ENCODE results near the gene PPFIA1.
A peak's percentile ranks its signal among the peaks of the same experiment; 100 is the strongest.
"Not testable (repeated sequence)": the region's sequence is repeated elsewhere in the genome, so short reads cannot be mapped to it uniquely, and the experiment has no call there.

PPFIA1 gene

DNA sequence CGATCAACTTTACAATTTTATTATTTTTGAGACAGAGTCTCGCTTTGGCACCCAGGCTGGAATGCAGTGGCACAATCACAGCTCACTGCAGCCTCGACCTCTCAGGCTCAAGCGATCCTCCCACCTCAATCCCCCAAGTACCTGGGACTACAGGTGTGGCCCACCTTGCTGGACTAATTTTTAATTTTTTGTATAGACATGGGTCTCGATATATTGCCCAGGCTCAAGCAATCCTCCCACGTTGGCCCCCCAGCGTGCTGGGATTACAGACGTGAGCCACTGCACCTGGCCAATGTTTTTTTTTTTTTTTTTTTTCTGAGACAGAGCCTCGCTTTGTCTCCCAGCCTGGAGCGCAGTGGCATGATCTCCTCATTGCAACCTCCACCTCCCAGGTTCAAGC is 2.0 kb upstream of the PPFIA1 start:
- no peak for ATAC-seq
- H3K4me1 Mint-ChIP-seq, result peaks cover 36% of the 10 kb centered on the region
- H3K36me3 Mint-ChIP-seq, result peaks cover 6% of the 10 kb centered on the region
- H3K27ac Mint-ChIP-seq, result no peak overlapping the region
- peaks cover 19% of the 10 kb centered on the region for H3K27me3 Mint-ChIP-seq
- no peaks in the 10 kb centered on the region for H3K9me3 Mint-ChIP-seq
- H3K4me3 Mint-ChIP-seq, result no peak overlapping the region

DNA sequence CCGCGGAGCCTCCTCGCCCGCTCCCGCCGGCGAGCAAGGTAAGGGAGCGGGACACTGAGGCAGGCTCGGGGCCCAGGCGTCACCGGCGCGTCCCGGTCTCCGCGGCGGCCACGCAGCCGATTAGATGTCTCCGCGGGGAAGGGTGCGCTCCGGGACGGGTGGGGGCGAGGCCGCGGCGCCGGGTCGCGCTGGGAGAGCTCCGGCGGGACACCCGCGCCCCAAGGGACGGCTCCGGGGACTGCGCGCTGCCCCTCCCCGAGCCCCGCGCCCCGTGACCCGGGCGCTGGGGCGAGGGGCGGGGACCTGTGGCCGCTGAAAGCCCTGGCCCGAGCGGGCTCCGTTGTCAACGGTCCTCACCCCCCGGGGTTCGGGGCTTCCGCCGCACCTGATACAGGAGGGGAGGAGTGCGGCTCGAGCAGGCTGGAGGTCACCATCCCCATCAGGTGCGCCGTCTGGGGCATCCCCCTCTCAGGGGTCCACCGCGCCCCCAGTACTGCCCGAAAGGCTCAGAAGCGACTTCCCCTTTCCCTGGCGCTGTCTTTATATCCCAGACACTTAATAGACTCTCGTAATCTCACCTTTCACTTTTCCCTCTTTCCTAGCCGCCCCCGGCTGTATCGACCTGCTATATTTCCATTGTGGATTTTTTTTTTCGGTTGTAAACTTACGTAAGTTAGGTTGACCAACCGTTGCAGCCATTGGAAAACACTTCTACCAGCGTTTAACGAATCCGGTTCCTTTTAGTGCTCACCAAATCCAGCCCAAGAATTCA is 573 bp downstream of the PPFIA1 start:
- H3K36me3 Mint-ChIP-seq, result peaks cover 27% of the 10 kb centered on the region
- peaks cover 12% of the 10 kb centered on the region for H3K27me3 Mint-ChIP-seq
- peaks cover 51% of the 10 kb centered on the region for H3K4me1 Mint-ChIP-seq
- peak overlapping the region; percentile 85 for H3K4me3 Mint-ChIP-seq
- H3K9me3 Mint-ChIP-seq, result no peaks in the 10 kb centered on the region
- peak; percentile 61 for ATAC-seq
- peak overlapping the region; percentile 56 for H3K27ac Mint-ChIP-seq

DNA sequence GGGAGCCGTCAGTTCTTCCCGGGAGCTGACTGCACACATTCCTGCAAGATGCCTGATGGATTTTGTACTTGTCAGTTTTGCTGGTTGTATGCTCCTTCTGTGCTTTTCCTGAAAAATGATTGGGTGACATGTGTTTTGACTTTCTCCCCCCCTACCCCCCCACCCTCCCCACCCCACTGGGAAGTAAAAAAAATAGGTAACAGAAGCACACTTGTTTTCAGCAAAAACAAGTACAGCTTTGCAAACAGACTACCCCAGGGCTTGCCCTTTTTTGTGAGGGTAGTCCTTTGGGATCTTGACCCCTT is 1.1 kb downstream of the PPFIA1 start:
- Mint-ChIP-seq H3K27me3 (peaks cover 12% of the 10 kb centered on the region), H3K36me3 (peaks cover 27% of the 10 kb centered on the region), H3K4me1 (peaks cover 55% of the 10 kb centered on the region), H3K27ac (peak overlapping the region; percentile 56), H3K9me3 (no peaks in the 10 kb centered on the region), H3K4me3 (peak overlapping the region; percentile 85)
- ATAC-seq, result no peak

DNA sequence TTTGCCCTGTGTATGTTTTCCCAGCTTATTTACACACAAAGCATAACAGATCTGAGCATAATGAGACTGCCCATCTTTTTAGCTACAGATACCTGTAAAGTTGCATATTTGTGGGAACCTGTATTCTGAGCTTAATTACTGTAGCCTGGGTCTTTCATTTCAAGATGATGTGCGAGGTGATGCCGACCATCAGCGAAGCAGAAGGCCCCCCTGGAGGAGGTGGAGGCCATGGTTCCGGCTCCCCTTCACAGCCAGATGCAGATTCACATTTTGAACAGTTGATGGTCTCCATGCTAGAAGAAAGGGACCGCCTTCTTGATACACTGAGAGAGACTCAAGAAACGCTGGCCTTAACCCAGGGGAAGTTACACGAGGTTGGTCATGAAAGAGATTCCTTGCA is 1.5 kb downstream of the PPFIA1 start:
- peaks cover 55% of the 10 kb centered on the region for H3K4me1 Mint-ChIP-seq
- peaks cover 12% of the 10 kb centered on the region for H3K27me3 Mint-ChIP-seq
- no peaks in the 10 kb centered on the region for H3K9me3 Mint-ChIP-seq
- H3K4me3 Mint-ChIP-seq, result peak overlapping the region; percentile 56
- no peak overlapping the region for H3K27ac Mint-ChIP-seq
- ATAC-seq, result no peak
- H3K36me3 Mint-ChIP-seq, result peaks cover 27% of the 10 kb centered on the region

DNA sequence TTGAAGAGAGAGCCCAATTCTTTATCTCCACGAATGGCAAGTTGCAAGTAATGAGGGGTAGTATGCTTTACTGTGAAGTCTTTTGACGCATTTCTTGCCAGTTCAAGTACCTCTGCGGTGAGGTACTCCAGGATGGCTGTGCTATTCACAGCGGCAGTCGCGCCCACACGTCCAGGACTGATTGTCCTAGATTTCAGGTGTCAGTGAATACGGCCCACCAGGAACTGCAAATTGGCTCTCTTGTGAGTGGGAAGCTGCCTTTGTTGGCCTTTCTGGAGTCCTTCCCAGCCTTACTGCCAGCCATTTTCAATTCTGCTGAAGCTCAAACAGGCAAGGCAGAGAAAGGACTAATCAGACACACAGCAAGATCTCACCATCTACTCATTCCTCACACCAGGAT is 8.5 kb downstream of the PPFIA1 start:
- H3K9me3 Mint-ChIP-seq, result no peaks in the 10 kb centered on the region
- no peaks in the 10 kb centered on the region for H3K27me3 Mint-ChIP-seq
- ATAC-seq, result no peak

DNA sequence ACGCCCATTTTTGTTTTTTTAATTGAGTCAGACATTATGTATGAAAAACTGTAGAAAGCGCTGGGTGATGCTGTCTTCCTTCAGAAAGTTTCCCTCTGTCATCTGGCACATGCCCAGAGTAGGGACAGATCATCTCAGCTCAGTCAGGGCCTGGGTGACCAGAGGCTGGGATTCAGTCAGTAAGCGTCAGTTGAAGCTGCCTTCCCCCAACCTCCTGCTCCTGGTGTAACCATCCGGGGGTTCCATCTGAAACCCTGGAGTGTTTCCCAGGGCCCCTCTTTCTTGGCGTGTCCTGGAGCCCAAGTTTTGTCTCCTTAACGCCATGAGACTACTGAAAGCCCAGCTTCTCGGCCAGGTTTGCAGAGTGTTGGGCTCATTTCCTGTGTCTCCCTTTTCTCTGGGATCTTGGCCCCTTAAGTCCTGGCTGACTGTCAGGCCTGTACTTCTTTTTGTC is 10.7 kb downstream of the PPFIA1 start:
- H3K9me3 Mint-ChIP-seq, result no peaks in the 10 kb centered on the region
- H3K4me3 Mint-ChIP-seq, result no peak overlapping the region
- peaks cover 36% of the 10 kb centered on the region for H3K4me1 Mint-ChIP-seq
- no peak overlapping the region for H3K27ac Mint-ChIP-seq
- no peaks in the 10 kb centered on the region for H3K27me3 Mint-ChIP-seq
- H3K36me3 Mint-ChIP-seq, result peaks cover 80% of the 10 kb centered on the region
- no peak for ATAC-seq

More for the DNA sequence above, 8.5 kb downstream of the PPFIA1 start:
- Mint-ChIP-seq H3K36me3 (peaks cover 77% of the 10 kb centered on the region), H3K27ac (no peak overlapping the region), H3K4me3 (no peak overlapping the region), H3K4me1 (peaks cover 57% of the 10 kb centered on the region)

DNA sequence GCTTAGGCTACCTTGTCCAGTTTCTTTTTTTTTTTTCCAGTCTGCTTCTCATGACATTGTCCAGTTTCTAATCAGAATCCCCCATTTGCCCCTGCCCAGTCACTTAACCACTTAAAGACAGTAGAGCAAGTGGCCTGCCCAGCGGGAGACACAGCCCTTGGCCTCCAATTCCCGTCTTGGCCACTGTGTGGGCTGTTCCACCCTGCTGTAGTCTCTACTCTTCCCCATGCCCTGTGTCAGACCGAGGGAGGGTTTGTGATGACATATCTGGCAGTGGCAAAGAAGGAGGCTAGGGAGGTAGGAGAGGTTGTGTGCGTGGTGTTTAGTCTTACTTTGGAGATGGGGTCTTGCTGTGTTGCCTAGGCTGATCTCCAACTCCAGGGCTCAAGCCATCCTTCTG is 11.5 kb downstream of the PPFIA1 start:
- no peak overlapping the region for H3K27ac Mint-ChIP-seq
- H3K36me3 Mint-ChIP-seq, result peaks cover 87% of the 10 kb centered on the region
- no peaks in the 10 kb centered on the region for H3K9me3 Mint-ChIP-seq
- H3K4me3 Mint-ChIP-seq, result no peak overlapping the region
- ATAC-seq, result no peak
- no peaks in the 10 kb centered on the region for H3K27me3 Mint-ChIP-seq
- peaks cover 38% of the 10 kb centered on the region for H3K4me1 Mint-ChIP-seq

DNA sequence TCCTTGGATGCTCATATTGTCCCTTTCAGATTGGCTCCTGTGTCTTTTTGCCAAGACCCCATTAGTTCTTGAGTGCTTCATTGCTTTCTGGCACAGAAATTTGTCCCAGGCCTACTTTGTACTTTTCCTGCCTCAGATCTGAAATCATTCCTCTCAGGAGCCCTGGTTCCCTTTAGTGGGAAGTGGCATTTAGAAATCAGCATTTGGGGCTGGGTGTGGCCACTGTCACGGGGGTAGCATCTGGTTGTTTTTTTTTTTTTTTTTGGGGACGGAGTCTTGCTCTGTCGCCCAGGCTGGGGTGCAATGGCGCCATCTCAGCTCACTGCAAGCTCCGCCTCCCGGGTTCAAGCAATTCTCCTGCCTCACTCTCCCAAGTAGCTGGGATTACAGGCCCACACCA is 18.2 kb downstream of the PPFIA1 start:
- H3K36me3 Mint-ChIP-seq, result peaks cover 70% of the 10 kb centered on the region
- no peak overlapping the region for H3K4me3 Mint-ChIP-seq

DNA sequence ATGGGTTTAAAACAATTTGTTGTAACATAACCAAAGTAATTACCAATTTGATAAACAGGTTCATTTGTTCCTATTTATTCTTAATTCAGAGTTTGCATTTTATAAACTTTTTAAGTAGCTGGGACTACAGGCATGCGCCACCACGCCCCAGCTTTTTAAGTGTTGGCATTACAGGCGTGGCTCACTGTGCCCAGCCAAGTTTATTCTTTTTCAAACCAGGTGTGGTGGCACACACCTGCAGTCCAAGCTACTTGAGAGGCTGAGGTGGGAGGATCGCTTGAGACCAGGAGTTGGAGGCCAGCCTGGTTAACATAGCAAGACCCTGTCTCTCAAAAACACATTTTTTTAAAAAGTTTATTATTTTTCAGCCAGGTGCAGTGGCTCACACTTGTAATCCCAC is 19.1 kb downstream of the PPFIA1 start:
- Mint-ChIP-seq H3K36me3 (peaks cover 68% of the 10 kb centered on the region), H3K27me3 (no peaks in the 10 kb centered on the region), H3K9me3 (no peaks in the 10 kb centered on the region), H3K4me3 (no peak overlapping the region), H3K4me1 (peaks cover 9% of the 10 kb centered on the region), H3K27ac (no peak overlapping the region)
- no peak for ATAC-seq

More for the DNA sequence above, 18.2 kb downstream of the PPFIA1 start:
- no peaks in the 10 kb centered on the region for H3K27me3 Mint-ChIP-seq
- no peak for ATAC-seq
- H3K9me3 Mint-ChIP-seq, result no peaks in the 10 kb centered on the region
- peaks cover 5% of the 10 kb centered on the region for H3K4me1 Mint-ChIP-seq
- no peak overlapping the region for H3K27ac Mint-ChIP-seq

DNA sequence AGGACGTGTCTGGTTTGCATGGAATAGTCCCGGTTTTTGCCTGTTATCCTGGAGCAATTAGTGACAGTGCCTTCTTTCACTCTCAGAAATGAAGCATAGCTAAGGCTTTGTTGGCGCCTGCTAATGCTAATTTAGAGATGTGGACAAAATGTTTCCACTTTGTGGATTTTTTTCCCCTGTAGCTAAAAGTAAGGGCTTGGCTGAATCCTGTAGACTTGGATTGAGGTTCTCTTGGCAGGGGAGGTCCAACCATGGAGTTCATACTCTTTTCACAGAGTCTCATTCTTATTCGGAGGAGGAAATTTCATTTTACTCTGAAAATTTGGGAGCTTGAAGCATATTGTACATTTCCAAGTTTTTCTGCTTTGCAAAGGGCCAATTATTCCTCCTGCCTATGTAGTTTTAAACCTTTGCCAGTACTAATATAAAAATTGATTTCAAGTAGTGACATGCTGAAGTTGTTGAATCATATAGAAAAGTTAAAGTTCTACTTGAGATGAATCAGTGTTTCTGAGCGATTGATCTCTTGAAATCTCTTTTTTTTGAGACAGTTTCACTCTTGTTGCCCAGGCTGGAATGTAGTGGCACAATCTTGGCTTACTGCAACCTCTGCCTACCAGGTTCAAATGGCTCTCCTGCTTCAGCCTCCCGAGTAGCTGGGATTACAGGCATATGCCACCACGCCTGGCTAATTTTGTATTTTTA is 20.0 kb downstream of the PPFIA1 start:
- peaks cover 58% of the 10 kb centered on the region for H3K36me3 Mint-ChIP-seq

DNA sequence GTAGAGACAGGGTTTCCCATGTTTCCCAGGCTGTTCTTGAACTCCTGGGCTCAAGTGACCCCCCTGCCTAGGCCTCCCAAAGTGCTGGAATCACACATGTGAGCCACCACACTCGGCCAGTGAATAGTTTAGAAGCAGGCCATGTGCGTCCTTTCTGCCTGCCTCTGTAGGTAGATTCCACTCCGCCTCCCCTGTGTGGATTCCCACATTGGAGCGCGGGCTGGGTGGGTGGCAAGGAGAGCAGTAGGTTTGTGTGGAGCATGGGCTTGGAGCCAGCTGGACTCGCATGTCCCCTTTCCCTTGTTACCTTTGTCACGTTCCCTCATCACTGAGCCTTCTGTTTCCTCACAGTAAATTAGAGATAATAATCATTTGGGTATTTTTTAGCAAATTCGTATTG is 21.7 kb downstream of the PPFIA1 start:
- no peak for ATAC-seq
- Mint-ChIP-seq H3K27me3 (no peaks in the 10 kb centered on the region), H3K4me3 (no peak overlapping the region), H3K27ac (no peak overlapping the region), H3K4me1 (peaks cover 6% of the 10 kb centered on the region), H3K9me3 (no peaks in the 10 kb centered on the region), H3K36me3 (peaks cover 48% of the 10 kb centered on the region)

More for the DNA sequence above, 20.0 kb downstream of the PPFIA1 start:
- Mint-ChIP-seq H3K9me3 (no peaks in the 10 kb centered on the region), H3K27me3 (no peaks in the 10 kb centered on the region), H3K4me1 (peaks cover 9% of the 10 kb centered on the region), H3K27ac (no peak overlapping the region), H3K4me3 (no peak overlapping the region)
- no peak for ATAC-seq

DNA sequence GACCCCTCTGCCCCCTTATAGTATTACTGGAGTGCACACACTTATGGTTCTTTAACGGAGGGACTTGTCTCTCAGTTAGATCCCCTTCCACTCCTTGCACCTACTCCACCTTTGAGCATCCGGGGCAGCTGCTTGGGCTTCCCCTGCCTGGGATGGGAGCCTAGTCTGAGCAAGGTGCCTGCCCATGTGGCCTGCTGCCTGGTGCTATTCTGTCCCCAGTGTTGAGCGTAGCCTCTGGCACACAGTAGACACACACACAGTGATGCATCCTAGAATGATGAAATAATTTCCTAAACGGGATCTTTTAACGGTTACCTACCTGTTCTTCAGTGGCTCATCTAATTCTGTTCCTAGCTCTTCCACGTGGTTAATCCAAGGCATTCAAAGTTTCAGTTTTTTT is 22.4 kb downstream of the PPFIA1 start:
- no peak overlapping the region for H3K4me3 Mint-ChIP-seq
- H3K27me3 Mint-ChIP-seq, result no peaks in the 10 kb centered on the region
- H3K4me1 Mint-ChIP-seq, result peaks cover 9% of the 10 kb centered on the region
- H3K36me3 Mint-ChIP-seq, result peaks cover 48% of the 10 kb centered on the region
- no peaks in the 10 kb centered on the region for H3K9me3 Mint-ChIP-seq
- no peak for ATAC-seq
- no peak overlapping the region for H3K27ac Mint-ChIP-seq

DNA sequence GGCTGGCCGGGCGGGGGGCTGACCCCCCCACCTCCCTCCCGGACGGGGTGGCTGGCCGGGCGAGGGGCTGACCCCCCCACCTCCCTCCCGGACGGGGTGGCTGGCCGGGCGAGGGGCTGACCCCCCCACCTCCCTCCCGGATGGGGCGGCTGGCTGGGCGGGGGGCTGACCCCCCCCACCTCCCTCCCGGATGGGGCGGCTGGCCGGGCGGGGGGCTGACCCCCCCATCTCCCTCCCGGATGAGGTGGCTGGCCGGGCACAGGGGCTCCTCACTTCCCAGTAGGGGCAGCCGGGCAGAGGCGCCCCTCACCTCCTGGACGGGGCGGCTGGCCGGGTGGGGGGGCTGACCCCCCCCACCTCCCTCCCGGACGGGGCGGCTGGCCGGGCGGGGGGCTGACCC is 24.7 kb downstream of the PPFIA1 start:
- H3K9me3 Mint-ChIP-seq, ATAC-seq, H3K4me3 Mint-ChIP-seq, H3K27me3 Mint-ChIP-seq, H3K27ac Mint-ChIP-seq, H3K4me1 Mint-ChIP-seq: not testable (repeated sequence)
- H3K36me3 Mint-ChIP-seq, result peaks cover 58% of the 10 kb centered on the region

DNA sequence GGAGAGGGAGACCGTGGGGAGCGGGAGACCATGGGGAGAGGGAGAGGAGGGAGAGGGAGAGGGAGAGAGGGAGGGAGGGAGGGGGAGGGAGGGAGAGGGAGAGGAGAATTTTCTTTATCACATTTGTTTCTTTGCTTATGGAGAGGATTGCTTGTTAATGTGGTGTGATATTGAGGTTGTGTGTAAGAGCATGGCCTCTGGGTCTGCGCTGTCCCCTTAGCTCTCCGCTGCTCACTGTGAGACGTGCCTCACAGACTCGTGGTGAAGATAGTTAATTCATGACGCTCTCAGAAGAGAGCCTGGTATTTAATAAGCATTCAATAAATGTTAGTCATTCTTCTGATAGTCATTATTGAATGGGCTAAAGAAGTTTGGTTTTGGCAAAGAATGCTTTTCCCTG is 26.2 kb downstream of the PPFIA1 start:
- Mint-ChIP-seq H3K4me1 (peaks cover 9% of the 10 kb centered on the region), H3K9me3 (no peaks in the 10 kb centered on the region), H3K4me3 (no peak overlapping the region), H3K27ac (no peak overlapping the region), H3K27me3 (no peaks in the 10 kb centered on the region), H3K36me3 (peaks cover 55% of the 10 kb centered on the region)
- no peak for ATAC-seq

DNA sequence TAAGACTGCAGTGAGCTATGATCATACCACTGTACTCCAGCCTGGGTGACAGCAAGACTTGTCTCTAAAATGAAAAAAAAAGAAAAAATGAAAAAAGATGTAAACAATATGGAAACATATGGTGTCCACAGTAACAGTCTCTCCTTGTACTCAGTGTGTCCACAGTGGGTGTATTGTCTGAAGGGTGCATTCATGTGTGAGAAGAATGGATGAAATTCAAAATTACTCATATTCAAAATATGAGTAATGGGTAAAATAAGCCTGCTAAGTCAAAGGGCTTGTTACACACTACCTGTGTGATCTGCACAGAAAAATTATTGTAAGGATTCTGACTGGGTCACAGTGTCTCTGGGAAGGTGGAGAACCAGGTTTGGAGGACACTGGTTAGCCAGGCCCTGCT is 26.9 kb downstream of the PPFIA1 start:
- peaks cover 9% of the 10 kb centered on the region for H3K4me1 Mint-ChIP-seq
- no peak overlapping the region for H3K4me3 Mint-ChIP-seq
- peaks cover 58% of the 10 kb centered on the region for H3K36me3 Mint-ChIP-seq
- no peak overlapping the region for H3K27ac Mint-ChIP-seq
- ATAC-seq, result no peak
- no peaks in the 10 kb centered on the region for H3K27me3 Mint-ChIP-seq
- no peaks in the 10 kb centered on the region for H3K9me3 Mint-ChIP-seq
